TTC549 (cell line): ENCODE data around the gene PAF1.
"Not testable (repeated sequence)": the region's sequence is repeated elsewhere in the genome, so short reads cannot be mapped to it uniquely, and the experiment has no call there.

Experiments used
- FAIRE-seq: peaks from 2 replicates; lab custom pipeline; 2012; peaks lifted over from hg19 to GRCh38; lab: Jason Lieb, UNC

The PAF1 gene

GRCh38 chr19:39381910-39382611 is 8.8 kb downstream of the PAF1 start:
- FAIRE-seq = no peak

DNA sequence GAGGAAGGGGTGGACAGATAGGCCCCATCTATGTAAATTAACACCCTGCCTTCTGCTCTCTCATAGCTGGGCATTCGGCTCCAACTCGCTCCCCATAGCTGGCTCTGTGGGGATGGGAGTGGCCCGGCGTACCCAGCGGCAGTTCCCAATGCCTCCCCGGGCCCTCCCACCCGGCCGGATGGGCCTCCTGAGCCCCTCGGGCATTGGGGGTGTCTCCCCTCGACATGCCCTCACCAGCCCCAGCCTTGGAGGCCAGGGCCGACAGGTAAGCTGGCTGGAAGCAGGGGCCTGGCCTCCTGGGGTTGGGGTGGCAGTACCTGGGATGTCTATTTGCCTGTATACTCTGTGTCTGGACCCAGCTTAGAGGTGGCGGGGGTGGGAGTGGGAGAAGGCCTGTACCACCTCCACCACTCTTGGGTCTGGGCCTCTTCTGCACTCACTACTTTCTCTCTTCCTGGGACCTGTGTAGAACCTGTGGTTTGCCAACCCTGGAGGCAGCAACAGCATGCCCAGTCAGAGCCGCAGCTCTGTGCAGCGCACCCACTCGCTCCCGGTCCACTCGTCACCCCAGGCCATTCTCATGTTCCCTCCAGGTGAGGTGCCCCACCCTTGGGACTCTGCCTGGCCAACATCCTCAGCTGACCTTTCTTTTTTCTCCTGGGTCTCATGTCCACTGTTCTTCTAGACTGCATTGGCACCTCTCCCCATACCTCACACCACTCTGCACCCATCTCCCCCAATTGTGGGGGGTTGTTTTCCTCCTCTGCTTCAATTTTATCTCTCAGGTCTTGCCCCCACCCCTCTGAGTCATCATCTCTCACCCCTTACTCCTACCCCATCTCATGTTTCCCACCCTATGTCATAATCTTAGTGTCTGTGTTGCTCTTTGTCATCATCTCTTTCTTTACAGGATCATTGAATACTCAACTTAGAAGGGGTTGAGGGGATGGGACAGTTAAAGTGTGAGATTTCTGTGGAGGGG is 10.1 kb downstream of the PAF1 start:
- FAIRE-seq = no peak

- no peak for FAIRE-seq
Observed at GRCh38 chr19:39379865-39380396, 11.0 kb downstream of the PAF1 start.

DNA sequence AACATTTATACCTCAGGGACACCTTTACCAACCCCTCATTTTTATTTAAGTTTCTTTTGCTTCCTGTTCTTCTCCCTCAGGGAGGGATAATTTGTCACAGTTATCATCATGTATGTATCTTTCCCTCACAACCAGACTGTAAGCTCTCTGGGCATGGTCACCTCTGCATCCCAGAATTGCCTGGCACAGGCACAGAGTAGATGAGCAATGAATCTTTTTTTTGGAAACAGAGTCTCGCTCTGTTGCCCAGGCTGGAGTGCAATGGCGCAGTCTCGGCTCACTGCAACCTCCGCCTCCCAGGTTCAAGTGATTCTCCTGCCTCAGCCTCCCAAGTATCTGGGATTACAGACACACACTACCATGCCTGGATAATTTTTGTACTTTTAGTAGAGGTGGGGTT is 11.5 kb downstream of the PAF1 start:
- FAIRE-seq = not testable (repeated sequence)

- no peak for FAIRE-seq
Observed at GRCh38 chr19:39377373-39378362, 13.2 kb downstream of the PAF1 start.

GRCh38 chr19:39375929-39376328 is 15.0 kb downstream of the PAF1 start:
- FAIRE-seq = no peak

DNA sequence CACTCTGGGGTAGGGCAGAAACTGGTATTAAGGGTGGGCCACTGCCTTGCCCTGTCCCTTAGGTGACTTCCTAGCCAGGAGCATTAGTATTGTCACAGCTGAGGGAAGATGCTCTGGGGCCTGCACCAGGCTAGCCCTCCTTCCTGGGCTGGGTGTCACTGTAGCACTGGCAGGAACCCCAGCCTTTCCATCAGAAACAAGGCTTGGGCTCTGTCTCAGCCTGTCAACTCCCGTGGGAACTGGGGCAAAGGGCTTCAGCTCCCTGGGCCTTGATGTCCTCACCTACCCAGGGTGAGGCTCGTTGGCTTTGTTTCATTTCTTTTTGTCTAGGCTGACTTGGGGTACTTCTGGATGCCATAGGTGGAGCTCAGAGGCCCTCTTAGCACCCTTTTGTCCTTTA is 18.0 kb downstream of the PAF1 start:
- no peak for FAIRE-seq

DNA sequence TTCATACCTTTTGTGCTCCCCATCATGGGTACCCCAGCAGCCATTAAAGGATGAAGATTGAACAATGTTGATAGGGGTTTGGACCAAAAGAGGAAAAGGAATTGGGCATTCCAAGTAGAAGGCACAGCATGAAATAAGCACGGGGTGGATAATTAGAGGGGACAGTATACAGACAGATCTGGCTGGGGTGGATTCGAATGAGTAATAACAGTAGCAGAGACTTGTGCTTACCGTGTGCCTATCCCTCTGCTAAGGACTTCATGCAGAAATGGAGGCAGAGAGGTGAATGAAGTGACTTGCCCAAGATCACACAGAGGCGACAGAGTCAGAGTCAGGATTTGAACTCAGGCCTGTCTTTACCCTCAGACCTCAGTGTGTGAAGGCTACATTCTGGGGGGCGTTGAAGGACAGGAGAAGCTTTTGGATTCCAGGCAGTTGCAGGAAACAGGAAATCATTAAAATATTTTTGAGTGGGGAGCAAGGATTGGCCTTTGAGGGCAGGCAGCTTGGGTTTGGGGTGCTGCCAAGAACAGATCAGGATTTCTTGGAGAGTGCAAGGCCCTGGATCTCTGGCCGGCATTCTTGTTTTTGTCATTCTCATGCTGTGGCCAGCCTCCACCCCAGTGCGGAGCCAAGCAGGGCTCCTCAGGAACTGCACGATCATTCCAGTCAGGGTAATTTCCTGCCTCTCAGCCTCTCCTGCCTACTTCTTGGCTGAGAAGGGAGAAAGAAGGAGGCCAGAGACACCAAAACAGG is 18.7 kb downstream of the PAF1 start:
- no peak for FAIRE-seq

DNA sequence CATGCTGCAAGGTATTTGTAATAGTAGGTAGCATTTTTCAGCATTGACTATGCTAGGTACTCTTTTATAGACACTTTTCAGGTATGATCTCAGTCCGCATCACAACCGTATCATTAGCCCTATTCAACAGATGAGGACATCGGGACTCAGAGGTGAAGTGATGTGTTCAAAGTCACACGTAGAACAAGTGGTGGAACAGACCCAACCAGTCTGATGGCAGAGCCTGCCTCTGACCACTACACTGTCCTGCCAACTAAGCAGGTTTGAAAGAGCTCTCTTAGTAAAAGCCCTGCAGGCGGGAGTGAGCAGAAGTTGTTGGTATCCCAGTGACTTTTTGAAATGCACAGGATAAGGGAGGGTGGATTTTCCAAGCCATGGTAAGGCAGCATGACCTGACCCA is 20.2 kb downstream of the PAF1 start:
- FAIRE-seq = no peak

GRCh38 chr19:39369200-39369599 is 21.7 kb downstream of the PAF1 start:
- FAIRE-seq = no peak

DNA sequence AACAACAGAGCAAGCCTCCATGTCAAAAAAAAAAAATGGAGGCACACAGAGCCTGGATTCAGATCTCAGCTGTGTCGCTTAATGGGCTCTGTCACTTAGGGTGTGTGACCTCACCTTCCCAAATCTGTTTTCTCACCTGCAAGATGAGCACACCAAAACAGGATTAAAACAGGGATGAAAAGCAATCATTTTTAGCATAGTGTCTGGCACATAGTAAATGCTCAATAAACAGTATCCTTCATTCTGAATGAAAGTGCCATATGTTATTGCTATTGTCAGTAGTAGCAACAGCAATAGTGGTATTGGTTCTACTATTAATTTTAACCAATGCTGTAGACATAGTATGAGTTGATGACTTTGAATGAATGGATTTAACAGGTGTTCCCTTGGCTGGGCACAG is 25.4 kb downstream of the PAF1 start:
- FAIRE-seq = no peak

DNA sequence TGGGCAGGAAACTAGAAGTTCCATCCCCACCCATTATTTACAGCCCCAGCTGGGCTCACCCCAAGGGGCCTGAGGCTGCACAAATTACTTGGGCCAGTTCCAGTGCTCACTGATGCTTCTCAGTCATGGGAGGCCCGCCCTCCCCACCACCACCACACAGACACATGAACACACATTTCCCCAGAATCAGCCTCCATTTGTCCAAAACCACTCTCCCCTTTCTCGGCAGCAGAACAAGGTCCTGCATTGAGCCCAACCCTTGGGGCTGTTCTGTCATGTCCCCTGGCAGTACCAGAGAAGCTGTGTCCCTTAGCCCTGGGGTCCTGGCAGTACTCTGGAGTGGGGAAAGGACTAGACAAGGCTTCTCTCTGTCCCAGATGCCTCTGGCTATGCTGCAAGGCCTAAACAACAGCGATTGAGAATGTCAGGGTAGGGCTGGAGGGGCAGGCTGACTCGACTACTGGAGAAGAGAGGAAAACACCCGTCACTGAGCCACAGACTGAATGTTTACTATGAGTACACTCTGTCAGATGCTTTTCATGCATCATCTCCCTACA is 26.9 kb downstream of the PAF1 start:
- FAIRE-seq = no peak

- no peak for FAIRE-seq
Observed at GRCh38 chr19:39362682-39363657, 27.9 kb downstream of the PAF1 start.

- FAIRE-seq = no peak
Observed at GRCh38 chr19:39360599-39360998, 30.3 kb downstream of the PAF1 start.

GRCh38 chr19:39359026-39359425 is 31.9 kb downstream of the PAF1 start:
- FAIRE-seq = no peak

DNA sequence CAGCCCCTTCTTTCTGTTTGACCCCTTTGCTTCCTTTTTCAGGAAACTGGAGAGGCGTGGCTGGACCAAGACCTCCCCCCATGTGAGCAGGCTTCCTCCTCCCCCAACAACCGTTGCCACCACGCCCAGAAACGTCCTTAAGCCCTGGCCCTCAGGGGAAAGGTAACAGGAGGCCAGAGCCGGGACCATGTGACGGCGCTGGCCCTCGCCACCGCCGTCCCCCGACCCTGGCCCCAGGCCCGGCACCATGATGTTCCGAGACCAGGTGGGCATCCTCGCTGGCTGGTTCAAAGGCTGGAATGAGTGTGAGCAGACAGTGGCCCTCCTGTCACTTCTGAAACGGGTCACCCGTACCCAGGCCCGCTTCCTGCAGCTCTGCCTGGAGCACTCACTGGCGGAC is 34.3 kb downstream of the PAF1 start:
- no peak for FAIRE-seq

DNA sequence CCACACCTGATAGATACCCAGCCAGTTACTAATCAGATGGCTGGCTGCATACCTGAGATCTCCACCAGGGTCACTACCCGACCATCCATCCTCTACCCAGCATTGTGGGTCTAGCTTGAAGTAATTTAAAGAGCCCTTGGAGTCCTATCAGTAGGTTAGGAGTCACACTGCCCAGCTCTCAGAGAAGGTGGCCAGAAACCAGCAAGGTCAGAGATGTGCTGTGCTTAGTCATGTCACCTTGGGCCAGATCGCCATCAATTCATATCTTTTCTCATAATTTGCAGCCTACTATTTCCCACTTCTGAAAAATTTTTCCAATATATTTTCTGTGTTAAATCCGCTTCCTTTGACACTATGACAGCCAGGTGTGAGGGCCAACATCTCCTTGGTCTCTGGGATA is 34.8 kb downstream of the PAF1 start:
- FAIRE-seq = no peak

- no peak for FAIRE-seq
Observed at GRCh38 chr19:39355253-39355652, 35.7 kb downstream of the PAF1 start.

DNA sequence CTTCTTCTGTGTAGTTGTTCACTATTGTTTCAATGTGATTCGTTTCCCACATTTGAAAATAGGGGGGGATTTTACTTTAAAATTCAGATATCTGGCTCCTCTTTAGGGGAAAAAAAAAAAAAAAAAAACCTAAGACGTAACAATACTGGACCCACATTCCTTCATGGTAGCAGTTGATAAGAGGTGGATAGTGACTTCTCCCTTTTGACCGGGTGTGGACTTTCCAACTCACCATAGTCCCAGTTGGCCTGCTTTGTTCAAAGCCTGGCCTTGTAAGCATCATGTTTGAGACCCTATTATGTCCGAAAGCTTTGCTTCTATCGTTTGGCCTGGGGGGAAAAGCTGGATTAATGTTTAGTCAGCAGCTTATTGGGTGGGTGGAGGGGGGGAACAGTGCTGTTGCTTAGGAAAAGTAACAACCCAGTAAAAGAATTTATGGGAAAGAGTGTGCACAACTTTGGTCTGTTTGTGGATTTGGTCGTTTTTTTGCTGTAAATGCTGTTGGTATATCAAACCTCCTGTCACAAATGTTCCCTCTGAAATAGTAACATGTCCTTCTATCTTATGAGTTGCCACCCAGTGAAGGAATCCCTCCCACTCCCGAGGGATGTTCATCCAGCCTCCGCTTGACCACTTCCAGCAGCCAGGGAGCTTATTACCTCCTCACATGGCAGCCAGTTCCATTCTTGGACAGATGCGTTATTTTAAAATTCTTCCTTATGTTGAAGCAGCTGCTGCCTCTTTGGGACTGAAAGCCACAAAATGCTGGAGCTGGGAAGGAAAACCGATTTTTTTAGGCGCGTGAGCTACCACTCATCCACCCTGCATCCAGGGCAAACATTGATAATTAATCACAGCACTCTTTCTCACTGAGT is 38.3 kb downstream of the PAF1 start:
- FAIRE-seq = no peak
